Psoas muscle (tissue), 8 donors: Measurements from ENCODE around the gene FGF9. TPM values are rescaled to one million over a fixed set of nuclear protein-coding genes. Genes with fewer than 3 reads are reported as not detected.
A peak's percentile ranks its signal among the peaks of the same experiment; 100 is the strongest.

Experiments used
- ATAC-seq, 4 donors: fragments of 200-7000 bp; cut with Tn5 transposase; one replicate each; pipeline ENCODE4 v1.9.1; 2020; ENCODE audit warnings: moderate library complexity in 3 of 4, mild to moderate bottlenecking in 2 of 4
- DNase-seq, 2 donors: peaks; one replicate each; pipeline ENCODE4 v3.0.0-alpha.2; 2020
- H3K27ac ChIP-seq: fragments of 200-600 bp; one replicate; pipeline ENCODE4 v1.8.0; 2022
- H3K27me3 ChIP-seq, 3 donors: fragments of 200-600 bp in 1 of 3; one replicate each; pipeline versions ENCODE4 v1.6.1 to v1.8.0; 2013 to 2022; ENCODE audit warnings: low read length in 2 of 3, mild to moderate bottlenecking in 2 of 3, moderate library complexity in 1 of 3; ENCODE audit not compliant: insufficient read depth in 3 of 3
- H3K36me3 ChIP-seq, 2 donors: fragments of 200-600 bp in 1 of 2; one replicate each; pipeline versions ENCODE4 v1.6.1 to v1.8.0; 2013 to 2022; ENCODE audit warnings: low read depth in 1 of 2, mild to moderate bottlenecking in 1 of 2, moderate library complexity in 1 of 2; ENCODE audit not compliant: insufficient read depth in 1 of 2
- H3K4me1 ChIP-seq: fragments of 200-600 bp; one replicate; pipeline ENCODE4 v1.8.0; 2022
- H3K4me3 ChIP-seq: fragments of 200-600 bp; one replicate; pipeline ENCODE4 v1.8.0; 2022; ENCODE audit warnings: mild to moderate bottlenecking
- H3K9me3 ChIP-seq: fragments of 200-600 bp; one replicate; pipeline ENCODE4 v1.8.0; 2022
- WGBS, 3 donors: extraction: QIAGEN DNeasy Blood & Tissue Kit; methylation state at CpG; one replicate each; pipeline versions ENCODE4 v1.1.6 to v1.1.7; 2013; 5-methylcytosine and 5-hydroxymethylcytosine counted together
- intact Hi-C, 2 donors: fragments of 100-400 bp; cut with DNase I; formaldehyde crosslinking; loops; one replicate each; pipeline versions ENCODE4 v1.11.0 to v1.14.2; 2022
- polyA plus RNA-seq, 3 donors: library from polyadenylated mRNA; stranded (reverse); fragments of 200-250 nt; gene quantifications; one replicate each; pipeline ENCODE4 v1.2.3, GENCODE V29; 2013
- total RNA-seq, 4 donors: library from RNA; stranded (reverse); fragmentation: NEBNext Ultra II Directional in 2 of 4; extraction: Animal tissue kit (Norgen Biotek cat#: 25700) in 2 of 4; gene quantifications; one replicate each; pipeline versions ENCODE4 v1.2.1 to v1.2.4, GENCODE V29; 2021 to 2023
- TF ChIP-seq, protein P1 (sequence below): fragments of 200-600 bp; IDR thresholded peaks from one replicate; pipeline ENCODE4 v1.8.0; 2022; ENCODE audit warnings: antibody characterized with exemption
- donor health status: healthy with polysubstance abuse.
- donor health status: DM: no; HTN: no; CAD: no; lungs with moderate emphysema.
- donor health status: Bipolar disorder and iron deficiency.
- donor health status: healthy.
- donor health status: DM: yes; HTN: yes; CAD: no.
- donor health status: DM: no; HTN: no; CAD: no.
- donor health status: DM: no; HTN: no; CAD: no.
- donor health status: DM: yes; HTN: yes; CAD: no.

FGF9 gene
- total and polyA plus RNA-seq, 7 donors: 0.69 to 1.7 (median 1.2) TPM

DNA sequence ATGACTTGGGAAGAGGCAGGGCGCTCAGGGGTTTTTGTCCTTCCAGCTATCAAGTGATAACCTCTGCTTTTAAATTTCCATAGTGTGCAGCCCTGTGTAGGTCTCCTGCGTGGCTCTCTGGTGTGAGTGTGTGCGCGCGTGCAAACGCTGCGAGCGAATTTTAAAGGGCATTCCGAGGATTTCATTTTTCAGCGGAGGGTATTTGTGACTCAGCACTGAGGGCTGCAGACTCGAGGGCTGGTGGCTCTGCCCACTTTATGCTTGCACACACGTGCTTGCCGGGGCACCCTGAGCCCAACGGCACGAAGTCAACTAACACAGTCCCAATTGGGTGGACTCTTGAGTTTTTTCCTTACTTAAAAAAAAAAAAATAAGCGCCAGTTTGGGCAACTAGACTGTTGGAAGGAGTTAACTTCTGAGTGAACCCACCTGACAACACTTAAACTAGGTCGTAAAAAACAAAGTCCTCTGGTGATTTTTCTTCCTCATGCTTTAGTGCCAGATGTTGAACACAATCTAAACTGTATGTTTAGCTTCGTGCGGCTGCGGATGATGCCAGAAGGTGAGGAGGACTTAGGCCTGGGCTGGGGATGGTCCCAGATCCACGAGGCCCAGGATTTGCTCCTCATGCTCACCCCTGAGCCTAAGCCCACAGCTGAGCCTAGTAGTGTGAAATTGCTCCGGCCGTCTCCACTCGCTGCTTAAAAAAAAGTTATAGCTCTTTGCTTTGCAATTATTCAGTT, 2.1 kb downstream of the FGF9 start:
- 25 to 27% (median 26%) methylated on average over 24 of the region's 24 CpGs for WGBS, 3 donors
- peaks cover 17% of the 10 kb centered on the region for H3K4me1 ChIP-seq
- H3K27ac ChIP-seq: peak overlapping the region; percentile 75
- no peaks in the 10 kb centered on the region for H3K36me3 ChIP-seq
- DNase-seq (no peak), ATAC-seq (no peak)
- H3K27me3 ChIP-seq: peaks cover 0 to 64% (median 8%) of the 10 kb centered on the region in 3 donors
- intact Hi-C loops: no loop called here
- peak overlapping the region; percentile 79 for H3K4me3 ChIP-seq
- H3K9me3 ChIP-seq: no peaks in the 10 kb centered on the region
- TF ChIP-seq, protein P1, sequence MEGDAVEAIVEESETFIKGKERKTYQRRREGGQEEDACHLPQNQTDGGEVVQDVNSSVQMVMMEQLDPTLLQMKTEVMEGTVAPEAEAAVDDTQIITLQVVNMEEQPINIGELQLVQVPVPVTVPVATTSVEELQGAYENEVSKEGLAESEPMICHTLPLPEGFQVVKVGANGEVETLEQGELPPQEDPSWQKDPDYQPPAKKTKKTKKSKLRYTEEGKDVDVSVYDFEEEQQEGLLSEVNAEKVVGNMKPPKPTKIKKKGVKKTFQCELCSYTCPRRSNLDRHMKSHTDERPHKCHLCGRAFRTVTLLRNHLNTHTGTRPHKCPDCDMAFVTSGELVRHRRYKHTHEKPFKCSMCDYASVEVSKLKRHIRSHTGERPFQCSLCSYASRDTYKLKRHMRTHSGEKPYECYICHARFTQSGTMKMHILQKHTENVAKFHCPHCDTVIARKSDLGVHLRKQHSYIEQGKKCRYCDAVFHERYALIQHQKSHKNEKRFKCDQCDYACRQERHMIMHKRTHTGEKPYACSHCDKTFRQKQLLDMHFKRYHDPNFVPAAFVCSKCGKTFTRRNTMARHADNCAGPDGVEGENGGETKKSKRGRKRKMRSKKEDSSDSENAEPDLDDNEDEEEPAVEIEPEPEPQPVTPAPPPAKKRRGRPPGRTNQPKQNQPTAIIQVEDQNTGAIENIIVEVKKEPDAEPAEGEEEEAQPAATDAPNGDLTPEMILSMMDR: no peak

DNA sequence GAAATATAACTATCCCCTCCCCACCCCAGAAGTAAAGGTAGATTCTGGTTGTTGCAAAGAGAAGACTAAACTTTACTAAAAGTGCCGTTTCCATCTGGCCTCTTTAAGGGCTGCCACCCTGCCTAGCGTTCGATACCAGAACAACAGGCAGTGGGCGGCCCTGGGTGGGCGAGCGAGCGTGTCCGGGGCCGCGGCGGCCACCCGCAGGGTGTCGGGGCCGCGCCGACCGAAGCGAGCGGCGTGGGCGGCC, 2.6 kb downstream of the FGF9 start:
- Histone ChIP-seq H3K36me3 (no peaks in the 10 kb centered on the region), H3K9me3 (no peaks in the 10 kb centered on the region), H3K27ac (peak overlapping the region; percentile 75), H3K4me3 (peak overlapping the region; percentile 79), H3K27me3 (peaks cover 0 to 59% (median 8%) of the 10 kb centered on the region in 3 donors), H3K4me1 (peaks cover 17% of the 10 kb centered on the region)
- TF ChIP-seq, protein P1: peak; percentile 18
- intact Hi-C loops: no loop called here
- 0 to 1% (median 0%) methylated on average over 20 to 21 of the region's 21 CpGs for WGBS, 3 donors
- no peak for DNase-seq
- ATAC-seq: no peak

DNA sequence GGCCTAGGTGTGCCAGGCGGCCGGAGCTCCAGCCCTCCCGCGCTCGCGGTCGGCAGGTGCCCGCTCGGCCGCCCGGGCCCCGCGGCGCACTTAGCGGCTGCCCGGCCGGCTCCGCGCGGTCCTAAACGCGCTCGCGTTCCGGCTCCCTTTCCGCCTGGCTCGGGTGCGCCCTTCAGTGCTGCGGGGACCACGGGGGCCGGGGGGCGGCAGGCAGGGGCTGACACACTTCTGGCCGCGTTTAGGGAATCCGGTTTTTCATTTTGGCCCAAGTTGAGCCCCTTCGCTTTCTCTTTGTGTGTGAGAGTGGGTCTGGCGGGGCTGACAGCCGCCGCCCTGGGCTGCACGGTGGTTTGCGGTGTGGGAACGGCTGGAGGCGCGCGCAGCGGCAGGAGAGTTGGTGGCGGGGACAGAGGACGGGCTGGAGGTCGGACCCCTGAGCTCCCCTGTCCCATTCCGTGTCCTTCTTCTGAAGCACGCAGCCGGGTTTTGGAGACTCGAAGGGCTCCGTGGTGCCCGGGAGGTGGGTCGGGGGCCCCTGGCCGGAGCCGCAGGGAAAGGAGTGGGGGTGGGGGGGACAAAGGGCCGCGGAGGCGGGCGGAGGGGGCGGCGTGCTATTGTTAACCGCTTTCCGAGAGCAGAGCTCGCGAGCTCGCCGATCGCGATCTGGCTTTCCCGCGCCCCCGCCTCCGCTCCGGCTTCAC, 3.1 kb downstream of the FGF9 start:
- DNase-seq (peak; percentile 52 to 65), ATAC-seq (peak; percentile 43 to 57 (median 50))
- peaks cover 16% of the 10 kb centered on the region for H3K4me1 ChIP-seq
- no peaks in the 10 kb centered on the region for H3K36me3 ChIP-seq
- intact Hi-C loops: no loop called here
- TF ChIP-seq, protein P1: no peak
- H3K27ac ChIP-seq: peak overlapping the region; percentile 75
- H3K27me3 ChIP-seq: peaks cover 0 to 54% (median 8%) of the 10 kb centered on the region in 3 donors
- H3K9me3 ChIP-seq: no peaks in the 10 kb centered on the region
- 0 to 1% (median 1%) methylated on average over 47 to 77 of the region's 77 CpGs for WGBS, 3 donors
- H3K4me3 ChIP-seq: peak overlapping the region; percentile 79

DNA sequence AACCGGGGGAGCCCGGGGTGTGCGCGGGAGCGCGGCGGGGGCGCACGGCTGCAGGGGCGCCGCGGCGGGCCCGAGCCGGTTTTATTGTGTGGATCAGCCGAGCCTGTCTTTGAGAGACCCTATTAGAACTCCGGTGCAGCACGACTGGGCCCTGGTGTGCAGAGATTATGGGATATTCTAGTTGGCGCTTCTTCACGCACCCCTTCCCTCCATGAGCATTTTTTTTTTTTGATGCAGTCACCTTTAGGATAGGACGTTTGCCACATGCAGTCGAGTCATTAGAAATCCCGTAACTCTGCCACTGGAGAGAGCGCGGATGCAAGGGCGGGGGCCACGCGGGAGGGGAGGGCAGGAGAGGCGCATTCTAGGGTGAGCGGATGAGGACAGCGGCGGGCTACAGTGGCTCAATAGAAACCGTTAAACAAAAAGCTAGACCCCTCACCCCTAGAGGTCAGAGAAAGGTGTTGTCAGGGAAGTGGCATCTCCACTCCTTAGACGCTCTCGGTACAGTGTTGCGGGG, 3.7 kb downstream of the FGF9 start:
- H3K27ac ChIP-seq: peak overlapping the region; percentile 75
- peak overlapping the region; percentile 79 for H3K4me3 ChIP-seq
- DNase-seq (peak; percentile 21 to 52), ATAC-seq (no peak)
- 0 to 2% (median 1%) methylated on average over 25 to 35 of the region's 36 CpGs for WGBS, 3 donors
- no peaks in the 10 kb centered on the region for H3K9me3 ChIP-seq
- H3K27me3 ChIP-seq: peaks cover 0 to 49% (median 8%) of the 10 kb centered on the region in 3 donors
- TF ChIP-seq, protein P1: no peak
- H3K36me3 ChIP-seq: no peaks in the 10 kb centered on the region
- intact Hi-C loops: no loop called here
- peaks cover 12% of the 10 kb centered on the region for H3K4me1 ChIP-seq
